ENCODE data around the gene FFAR2. TPM values are rescaled to one million over a fixed set of nuclear protein-coding genes. Genes with fewer than 3 reads are reported as not detected.

The FFAR2 gene
- total and polyA plus RNA-seq, 2 donors (not counting 3 experiments of a cell fraction or from before 2014, with no cell fraction given) = not detected

- H3K9me1 ChIP-seq (replicated peaks; ENCODE audit: control insufficient read depth, extremely low read depth, insufficient read depth, low read length) = no peaks in the 10 kb centered on the region
- BruUV-seq (replicated peaks) = no TSS peak
- CTCF ChIA-PET = no interaction called here
- H3K4me2 ChIP-seq (ENCODE audit: insufficient read depth, low read length) = no peak overlapping the region
- dilution Hi-C loops (cut with MboI; ENCODE audit: extremely low pct_ligation_motif_present, low sequenced_read_pairs) (no loop called here), intact Hi-C loops (cut with micrococcal nuclease) (no loop called here)
- H3K9ac ChIP-seq (replicated peaks; ENCODE audit: extremely low read depth, insufficient read depth, low read length) = no peak overlapping the region
- H3K27me3 ChIP-seq (ENCODE audit: control insufficient read depth in 2 of 2, insufficient read depth in 2 of 2, low read length in 2 of 2) = no peaks in the 10 kb centered on the region
- no peak for DNase-seq (ENCODE audit: low read depth, low spot score)
- no peaks in the 10 kb centered on the region for H3K36me3 ChIP-seq (ENCODE audit: control insufficient read depth in 2 of 2, extremely low read depth in 1 of 2, insufficient read depth in 2 of 2, low read length in 2 of 2)
- POLR2A ChIA-PET = no interaction called here
- H3K4me3 ChIP-seq (replicated peaks in 1 of 3; ENCODE audit: insufficient read depth in 1 of 3, low read depth in 1 of 3, low read length in 3 of 3) = no peak overlapping the region
- TF ChIP-seq EZH2 (IDR thresholded peaks at IDR 0.05; ENCODE audit: borderline replicate concordance, low read depth, low read length, severe bottlenecking) (no peak), GATA2 (IDR thresholded peaks at IDR 0.05; ENCODE audit: insufficient read depth, insufficient read length, low read depth, low read length) (no peak)
- no peak overlapping the region for H3K27ac ChIP-seq (ENCODE audit: insufficient read depth, low read depth, low read length)
- no peak for FAIRE-seq
- no peaks in the 10 kb centered on the region for H4K20me1 ChIP-seq (replicated peaks; ENCODE audit: control insufficient read depth, extremely low read depth, insufficient read depth, low read length)
- no peaks in the 10 kb centered on the region for H3K4me1 ChIP-seq (ENCODE audit: control insufficient read depth, extremely low read depth, insufficient read depth, low read length)
- no peaks in the 10 kb centered on the region for H3K79me2 ChIP-seq (ENCODE audit: control insufficient read depth, insufficient read depth, low read length)
- H2AFZ ChIP-seq (ENCODE audit: low read depth, low read length) = no peak overlapping the region
- no peaks in the 10 kb centered on the region for H3K9me3 ChIP-seq (replicated peaks; ENCODE audit: control insufficient read depth, insufficient read depth, low read length)
Observed at GRCh38 chr19:35419046-35419445, 29.0 kb upstream of the FFAR2 start.

DNA sequence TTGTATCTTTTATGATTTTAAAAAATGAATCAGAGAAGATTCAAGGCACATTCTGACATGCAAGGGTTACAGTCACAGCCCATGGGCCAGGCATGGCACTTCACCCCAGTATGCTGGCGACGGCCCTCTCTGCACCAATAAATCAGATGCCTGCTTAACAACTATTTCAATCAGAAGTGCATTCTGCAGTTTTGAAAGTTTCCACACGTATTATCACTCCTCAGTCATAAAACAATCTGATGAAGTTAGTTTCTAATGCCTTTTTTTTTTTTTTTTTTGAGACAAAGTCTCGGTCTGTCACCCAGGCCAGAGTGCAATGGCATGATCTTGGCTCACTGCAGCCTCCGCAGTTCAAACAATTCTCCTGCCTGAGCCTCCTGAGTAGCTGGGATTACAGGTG, 28.3 kb upstream of the FFAR2 start:
- Histone ChIP-seq H3K79me2 (ENCODE audit: control insufficient read depth, insufficient read depth, low read length) (no peaks in the 10 kb centered on the region), H3K9ac (replicated peaks; ENCODE audit: extremely low read depth, insufficient read depth, low read length) (no peak overlapping the region), H4K20me1 (replicated peaks; ENCODE audit: control insufficient read depth, extremely low read depth, insufficient read depth, low read length) (no peaks in the 10 kb centered on the region), H3K4me2 (ENCODE audit: insufficient read depth, low read length) (no peak overlapping the region), H3K9me3 (replicated peaks; ENCODE audit: control insufficient read depth, insufficient read depth, low read length) (no peaks in the 10 kb centered on the region), H3K9me1 (replicated peaks; ENCODE audit: control insufficient read depth, extremely low read depth, insufficient read depth, low read length) (no peaks in the 10 kb centered on the region), H3K4me1 (ENCODE audit: control insufficient read depth, extremely low read depth, insufficient read depth, low read length) (no peaks in the 10 kb centered on the region), H2AFZ (ENCODE audit: low read depth, low read length) (no peak overlapping the region), H3K36me3 (ENCODE audit: control insufficient read depth in 2 of 2, extremely low read depth in 1 of 2, insufficient read depth in 2 of 2, low read length in 2 of 2) (no peaks in the 10 kb centered on the region), H3K4me3 (replicated peaks in 1 of 3; ENCODE audit: insufficient read depth in 1 of 3, low read depth in 1 of 3, low read length in 3 of 3) (no peak overlapping the region), H3K27me3 (ENCODE audit: control insufficient read depth in 2 of 2, insufficient read depth in 2 of 2, low read length in 2 of 2) (no peaks in the 10 kb centered on the region), H3K27ac (ENCODE audit: insufficient read depth, low read depth, low read length) (no peak overlapping the region)
- dilution Hi-C loops (cut with MboI; ENCODE audit: extremely low pct_ligation_motif_present, low sequenced_read_pairs) = no loop called here
- FAIRE-seq (no peak), DNase-seq (ENCODE audit: low read depth, low spot score) (no peak)
- intact Hi-C loops (cut with micrococcal nuclease) = no loop called here
- ChIA-PET POLR2A (no interaction called here), CTCF (interaction anchor here (1.0 kb wide), 1 partner anchor 75 kb away, joined by 3 read pairs; no protein-coding TSS in a partner anchor)
- BruUV-seq (replicated peaks) = no TSS peak
- TF ChIP-seq MAX (IDR thresholded peaks at IDR 0.05; ENCODE audit: insufficient read depth, insufficient read length) (no peak), POLR2A (IDR thresholded peaks at IDR 0.05; ENCODE audit: low read depth, low read length) (no peak), CTCF (IDR thresholded peaks at IDR 0.05; ENCODE audit: extremely low read depth in 1 of 2, insufficient read depth in 1 of 2, low read depth in 1 of 2, low read length in 2 of 2) (no peak), FOS (IDR thresholded peaks at IDR 0.05; ENCODE audit: borderline replicate concordance, insufficient read depth, low read length) (no peak), EZH2 (IDR thresholded peaks at IDR 0.05; ENCODE audit: borderline replicate concordance, low read depth, low read length, severe bottlenecking) (no peak), JUN (IDR thresholded peaks at IDR 0.05; ENCODE audit: borderline replicate concordance, insufficient read depth, insufficient read length, low read depth) (no peak), POLR2AphosphoS5 (IDR thresholded peaks at IDR 0.05; ENCODE audit: insufficient read depth, low read depth, low read length) (no peak), GATA2 (IDR thresholded peaks at IDR 0.05; ENCODE audit: insufficient read depth, insufficient read length, low read depth, low read length) (no peak), MYC (IDR thresholded peaks at IDR 0.05; ENCODE audit: low read depth, low read length) (no peak)
